Keratinocyte (primary cell): Measurements from ENCODE around the gene KRTAP4-11. TPM values are rescaled to one million over a fixed set of nuclear protein-coding genes. Genes with fewer than 3 reads are reported as not detected.
"Not testable (repeated sequence)": the region's sequence is repeated elsewhere in the genome, so short reads cannot be mapped to it uniquely, and the experiment has no call there.

Experiments used
- DNase-seq: peaks from one replicate; pipeline ENCODE4 v3.0.0-alpha.2; 2011; ENCODE audit warnings: low read depth, missing footprints, low spot score
- FAIRE-seq: peaks from 2 replicates; lab custom pipeline; 2011; peaks lifted over from hg19 to GRCh38; lab: Jason Lieb, UNC
- H2AFZ ChIP-seq: 2 replicates; pipeline ENCODE4 v1.6.0; 2012; ENCODE audit warnings: low read length, control low read depth, inconsistent platforms; ENCODE audit not compliant: control insufficient read depth
- H3K27ac ChIP-seq: 2 replicates; pipeline ENCODE4 v1.5.1; 2011; ENCODE audit warnings: low read length; ENCODE audit not compliant: control insufficient read depth, insufficient read depth
- H3K27me3 ChIP-seq: 3 replicates; pipeline ENCODE4 v1.6.0; 2011; ENCODE audit warnings: low read length; ENCODE audit not compliant: control insufficient read depth, insufficient read depth; ENCODE audit errors: extremely low read depth
- H3K36me3 ChIP-seq, 2 experiments: 2 replicates in 1 of 2; 3 replicates in 1 of 2; pipeline ENCODE4 v1.5.1; 2011; ENCODE audit warnings: low read length in 2 of 2, mild to moderate bottlenecking in 1 of 2; ENCODE audit not compliant: control insufficient read depth in 2 of 2, insufficient read depth in 2 of 2; ENCODE audit errors: extremely low read depth in 1 of 2
- H3K4me1 ChIP-seq: 3 replicates; pipeline ENCODE4 v1.5.1; 2011; ENCODE audit warnings: low read length; ENCODE audit not compliant: control insufficient read depth, insufficient read depth; ENCODE audit errors: extremely low read depth
- H3K4me2 ChIP-seq: 3 replicates; pipeline ENCODE4 v1.6.0; 2011; ENCODE audit warnings: low read depth, low read length; ENCODE audit not compliant: control insufficient read depth, insufficient read depth; ENCODE audit errors: extremely low read depth
- H3K4me3 ChIP-seq, 3 experiments: fragments of 200-600 bp in 1 of 3; sonication (generic) in 1 of 3; 2 replicates in 2 of 3; 3 replicates in 1 of 3; pipeline ENCODE4 v1.5.1; 2011 to 2016; ENCODE audit warnings: low read length in 3 of 3, mild to moderate bottlenecking in 3 of 3, control low read depth in 2 of 3, inconsistent platforms in 1 of 3, low read depth in 1 of 3, mixed read lengths in 1 of 3, mixed run types in 1 of 3, moderate library complexity in 1 of 3; ENCODE audit not compliant: control insufficient read depth in 2 of 3, insufficient read depth in 2 of 3; ENCODE audit errors: extremely low read depth in 1 of 3
- H3K79me2 ChIP-seq: 2 replicates; pipeline ENCODE4 v1.6.0; 2012; ENCODE audit warnings: low read length; ENCODE audit not compliant: control insufficient read depth, insufficient read depth
- H3K9ac ChIP-seq: 3 replicates; pipeline ENCODE4 v1.6.0; 2011; ENCODE audit warnings: low read length; ENCODE audit not compliant: control insufficient read depth, insufficient read depth; ENCODE audit errors: extremely low read depth
- H3K9me1 ChIP-seq: 3 replicates; pipeline ENCODE4 v1.6.0; 2011; ENCODE audit warnings: low read length; ENCODE audit not compliant: control insufficient read depth, insufficient read depth; ENCODE audit errors: extremely low read depth
- H3K9me3 ChIP-seq: 2 replicates; pipeline ENCODE4 v1.5.1; 2012; ENCODE audit warnings: low read depth, low read length; ENCODE audit not compliant: control insufficient read depth
- H4K20me1 ChIP-seq: 3 replicates; pipeline ENCODE4 v1.6.0; 2011; ENCODE audit warnings: low read length; ENCODE audit not compliant: control insufficient read depth, insufficient read depth; ENCODE audit errors: extremely low read depth
- CTCF ChIP-seq, 3 experiments: IDR thresholded peaks in 1 of 3; conservative IDR thresholded peaks in 1 of 3; optimal IDR thresholded peaks in 1 of 3; 2 replicates in 2 of 3; 3 replicates in 1 of 3; pipeline versions ENCODE3 to v1.5.1; 2011; ENCODE audit warnings: low read length in 3 of 3, mild to moderate bottlenecking in 3 of 3, moderate library complexity in 2 of 3, control low read depth in 1 of 3, inconsistent platforms in 1 of 3; ENCODE audit not compliant: insufficient read depth in 2 of 3; ENCODE audit errors: extremely low read depth in 1 of 3
- EZH2 ChIP-seq: IDR thresholded peaks from one replicate; pipeline ENCODE4 v1.6.1; 2012; ENCODE audit warnings: inconsistent platforms, mild to moderate bottlenecking, low read length, moderate library complexity
- dilution Hi-C: fragments of 300-500 bp; cut with MboI; formaldehyde crosslinking; loops from one replicate; pipeline ENCODE4 v1.7.0; 2020; ENCODE audit warnings: low sequenced_read_pairs; ENCODE audit not compliant: extremely low pct_ligation_motif_present
- polyA plus RNA-seq, 5 experiments: library from polyadenylated mRNA; depleted of rRNA in 3 of 5; stranded (reverse) in 3 of 5; stranded (forward) in 1 of 5; unstranded in 1 of 5; fragments of >200 nt; gene quantifications; 1 replicate in 1 of 5; 2 replicates in 3 of 5; 3 replicates in 1 of 5; pipeline versions ENCODE4 v1.2.1 to v1.2.3, GENCODE V29; 2011 to 2012; ENCODE audit warnings: missing spikeins in 2 of 5, low read depth in 1 of 5, low replicate concordance in 1 of 5

KRTAP4-11 gene
- polyA plus RNA-seq, 1 donor (not counting 4 experiments of a cell fraction or from before 2014, with no cell fraction given), result not detected

DNA sequence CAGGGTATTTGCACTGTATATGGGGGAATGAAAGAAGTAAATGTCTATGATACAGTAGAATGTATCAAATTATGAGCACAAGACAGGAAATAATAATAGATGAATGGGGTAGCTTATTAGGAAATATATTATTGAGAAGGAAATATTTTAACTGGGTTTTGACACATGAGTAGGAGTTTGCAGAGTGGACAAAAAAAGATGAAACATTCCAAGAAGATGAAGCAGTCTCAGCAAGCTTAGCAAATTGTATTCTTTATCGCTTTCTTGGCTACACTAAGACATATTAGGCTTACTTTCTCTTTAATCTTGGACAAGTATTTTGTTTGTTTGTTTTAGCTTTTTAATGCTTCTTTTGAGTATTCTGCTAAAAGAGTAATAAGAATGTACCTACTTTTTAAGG, 14.3 kb downstream of the KRTAP4-11 start:
- Histone ChIP-seq H3K4me1 (peaks cover 21% of the 10 kb centered on the region), H3K79me2 (no peaks in the 10 kb centered on the region), H4K20me1 (no peaks in the 10 kb centered on the region), H3K9ac (no peak overlapping the region), H3K36me3 (no peaks in the 10 kb centered on the region), H3K27me3 (no peaks in the 10 kb centered on the region), H3K4me2 (no peak overlapping the region), H3K9me3 (no peaks in the 10 kb centered on the region), H3K4me3 (no peak overlapping the region), H3K27ac (peak overlapping the region; percentile 8), H2AFZ (no peak overlapping the region), H3K9me1 (no peaks in the 10 kb centered on the region)
- FAIRE-seq, result no peak
- TF ChIP-seq EZH2 (no peak), CTCF (optimal IDR thresholded peaks at IDR 0.05 in 1 of 3, IDR thresholded peaks at IDR 0.05 in 1 of 3, conservative IDR thresholded peaks at IDR 0.05 in 1 of 3; ENCODE audit: extremely low read depth in 1 of 3, insufficient read depth in 2 of 3, low read length in 3 of 3) (no peak)
- dilution Hi-C loops, result no loop called here
- no peak for DNase-seq

GRCh38 chr17:41101586-41102259, 16.4 kb downstream of the KRTAP4-11 start, which contains the start of gene KRTAP4-16:
Gene KRTAP4-16 (minus strand): TSS chr17:41102209. CDS start chr17:41102209, 0 bp downstream.
- H3K4me2 ChIP-seq, result no peak within 1 kb of the TSS

DNA sequence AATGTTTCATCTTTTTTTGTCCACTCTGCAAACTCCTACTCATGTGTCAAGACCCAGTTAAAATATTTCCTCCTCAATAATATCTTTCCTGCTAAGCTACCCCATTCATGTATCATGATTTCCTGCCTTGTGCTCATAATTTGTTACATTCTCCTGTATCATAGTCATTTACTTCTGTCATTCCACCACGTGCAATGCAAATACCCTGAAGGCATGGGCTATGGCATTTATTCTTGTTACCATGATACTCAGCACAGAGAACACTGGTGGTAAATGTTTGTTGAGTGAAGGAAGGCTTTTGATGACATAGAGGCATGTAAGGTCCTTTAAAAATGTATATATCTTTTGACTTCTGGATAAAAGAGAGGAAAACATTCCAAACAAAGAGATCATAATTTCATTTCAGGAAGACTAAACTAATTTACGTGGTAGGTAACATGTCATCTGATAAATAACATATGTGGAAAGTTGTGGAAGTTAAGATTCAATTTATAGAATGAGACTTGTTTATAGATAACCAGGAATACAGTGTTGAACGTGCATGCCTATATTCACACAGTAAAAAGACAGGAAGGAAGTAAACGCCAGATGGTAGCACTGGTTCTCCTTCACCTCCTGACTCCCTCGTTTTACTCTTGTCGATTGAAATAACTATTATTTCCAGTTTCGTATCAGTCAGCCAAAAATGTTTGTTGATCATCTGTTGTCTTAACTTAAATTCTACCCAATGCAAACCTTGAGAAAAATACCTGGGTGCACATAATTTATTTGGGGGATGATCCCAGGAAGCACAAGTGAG, 18.3 kb downstream of the KRTAP4-11 start:
- H3K4me2 ChIP-seq, H3K9ac ChIP-seq, dilution Hi-C loops, H3K4me3 ChIP-seq, H3K9me1 ChIP-seq, H4K20me1 ChIP-seq, H3K79me2 ChIP-seq, H2AFZ ChIP-seq, H3K9me3 ChIP-seq, H3K36me3 ChIP-seq, H3K27me3 ChIP-seq: not testable (repeated sequence)
- Histone ChIP-seq H3K4me1 (peaks cover 33% of the 10 kb centered on the region), H3K27ac (peak overlapping the region; percentile 40)
- DNase-seq (peak; percentile 92), FAIRE-seq (peak; percentile 26)

More at GRCh38 chr17:41101586-41102259, 16.4 kb downstream of the KRTAP4-11 start, which contains the start of gene KRTAP4-16:
- TF ChIP-seq CTCF (optimal IDR thresholded peaks at IDR 0.05 in 1 of 3, IDR thresholded peaks at IDR 0.05 in 1 of 3, conservative IDR thresholded peaks at IDR 0.05 in 1 of 3; ENCODE audit: extremely low read depth in 1 of 3, insufficient read depth in 2 of 3, low read length in 3 of 3), result no peak
- TF ChIP-seq EZH2, result no peak
- no peak for DNase-seq
- no peaks in the 10 kb centered on the region for H3K9me1 ChIP-seq
- no peak for FAIRE-seq
- no peak within 1 kb of the TSS for H2AFZ ChIP-seq
- no peak within 1 kb of the TSS for H3K4me3 ChIP-seq
- no peak within 1 kb of the TSS for H3K27ac ChIP-seq
- peaks cover 32% of the 10 kb centered on the region for H3K4me1 ChIP-seq
- no peaks in the 10 kb centered on the region for H3K79me2 ChIP-seq
- H3K9me3 ChIP-seq, result no peaks in the 10 kb centered on the region
- dilution Hi-C loops, result no loop called here
- H3K36me3 ChIP-seq, result no peaks in the 10 kb centered on the region
- H4K20me1 ChIP-seq, result no peaks in the 10 kb centered on the region
- no peak within 1 kb of the TSS for H3K9ac ChIP-seq
- no peaks in the 10 kb centered on the region for H3K27me3 ChIP-seq
